Prostate gland (tissue), 2 donors: ENCODE results near the gene FDPS. TPM values are rescaled to one million over a fixed set of nuclear protein-coding genes. Genes with fewer than 3 reads are reported as not detected.

Source experiments
- DNase-seq: peaks from one replicate; pipeline ENCODE4 v3.0.0-alpha.2; 2019; ENCODE audit warnings: low spot score
- H3K27ac ChIP-seq, 2 donors: fragments of 200-600 bp; sonication (generic); 2 replicates each; pipeline ENCODE4 v1.5.1; 2017 to 2019
- H3K27me3 ChIP-seq: fragments of 200-600 bp; sonication (generic); replicated peaks from 2 replicates; pipeline ENCODE4 v1.5.1; 2019; ENCODE audit not compliant: insufficient read depth
- H3K36me3 ChIP-seq, 2 donors: fragments of 200-600 bp; sonication (generic); 1 replicate in 1 of 2; 2 replicates in 1 of 2; pipeline versions ENCODE4 v1.5.1 to v1.8.1; 2017 to 2019
- H3K4me1 ChIP-seq: fragments of 200-600 bp; sonication (generic); replicated peaks from 2 replicates; pipeline ENCODE4 v1.5.1; 2019
- H3K4me3 ChIP-seq, 2 donors: fragments of 200-600 bp; sonication (generic); 2 replicates each; pipeline ENCODE4 v1.5.1; 2017 to 2019
- H3K9me3 ChIP-seq: fragments of 200-600 bp; sonication (generic); 2 replicates; pipeline ENCODE4 v1.5.1; 2017
- POLR2A ChIP-seq: fragments of 450-650 bp; IDR thresholded peaks from one replicate; pipeline ENCODE4 v1.6.1; 2016; ENCODE audit warnings: antibody characterized with exemption, mild to moderate bottlenecking
- POLR2AphosphoS5 ChIP-seq: sonication (generic); formaldehyde crosslinking; IDR thresholded peaks from one replicate; pipeline ENCODE4 v1.6.1; 2017; ENCODE audit warnings: antibody characterized with exemption
- WGBS: methylation state at CpG from one replicate; pipeline ENCODE4 v1.1.5; 2018; 5-methylcytosine and 5-hydroxymethylcytosine counted together
- intact Hi-C: fragments of 100-400 bp; cut with DNase I; formaldehyde crosslinking; loops from one replicate; pipeline ENCODE4 v1.14.2; 2022
- total RNA-seq, 2 donors: library from RNA; depleted of rRNA; stranded (reverse); fragments of >200 nt; gene quantifications; one replicate each; pipeline ENCODE4 v1.1.0, GENCODE V29; 2016
- TF ChIP-seq, protein P1 (sequence below), 4 experiments: fragments of 200-600 bp in 2 of 4; fragments of 450-650 bp in 2 of 4; sonication (generic) in 2 of 4; IDR thresholded peaks; 1 replicate in 3 of 4; 2 replicates in 1 of 4; pipeline ENCODE4 v1.5.1; 2016 to 2019; ENCODE audit warnings: antibody characterized with exemption in 4 of 4, mild to moderate bottlenecking in 2 of 4, moderate library complexity in 2 of 4

Gene FDPS
- total RNA-seq, 2 donors from 2014 or later, result 59.6 to 100 TPM

DNA sequence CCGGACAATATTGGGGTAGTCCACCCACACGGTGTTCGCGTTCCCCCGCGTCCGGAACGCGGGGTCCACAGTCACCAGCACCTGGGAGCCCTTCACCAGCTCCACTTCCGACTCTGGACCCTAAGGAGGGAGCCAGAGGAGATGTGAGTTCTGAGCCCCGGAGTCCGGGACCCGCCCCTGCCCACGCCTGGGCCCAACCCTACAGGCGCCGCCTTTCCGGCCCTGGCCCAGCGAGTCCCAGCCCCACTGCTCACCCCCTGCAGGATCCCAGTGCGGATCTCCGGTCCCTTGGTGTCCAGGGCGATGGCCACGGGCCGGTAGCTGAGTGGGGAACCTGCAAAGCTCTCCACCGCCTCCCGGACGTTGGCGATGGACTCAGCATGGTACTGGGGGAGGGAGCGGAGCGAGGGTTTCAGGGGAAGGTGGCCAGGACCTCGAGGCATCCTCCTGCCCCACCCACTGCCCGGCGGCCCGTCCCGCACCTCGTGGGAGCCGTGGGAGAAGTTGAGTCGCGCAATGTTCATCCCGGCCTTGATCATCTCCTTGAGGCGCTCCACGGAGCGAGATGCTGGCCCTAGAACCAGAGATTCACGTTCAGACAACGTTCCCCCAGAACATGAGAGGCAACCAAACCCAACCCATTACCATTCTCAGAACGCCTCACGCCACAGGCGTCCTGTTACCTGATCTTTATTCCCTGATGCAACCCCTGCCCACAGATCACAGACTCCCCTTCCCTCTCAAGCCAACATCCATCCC is 13.3 kb upstream of the FDPS start:
- TF ChIP-seq POLR2AphosphoS5 (no peak), POLR2A (no peak)
- TF ChIP-seq, protein P1, sequence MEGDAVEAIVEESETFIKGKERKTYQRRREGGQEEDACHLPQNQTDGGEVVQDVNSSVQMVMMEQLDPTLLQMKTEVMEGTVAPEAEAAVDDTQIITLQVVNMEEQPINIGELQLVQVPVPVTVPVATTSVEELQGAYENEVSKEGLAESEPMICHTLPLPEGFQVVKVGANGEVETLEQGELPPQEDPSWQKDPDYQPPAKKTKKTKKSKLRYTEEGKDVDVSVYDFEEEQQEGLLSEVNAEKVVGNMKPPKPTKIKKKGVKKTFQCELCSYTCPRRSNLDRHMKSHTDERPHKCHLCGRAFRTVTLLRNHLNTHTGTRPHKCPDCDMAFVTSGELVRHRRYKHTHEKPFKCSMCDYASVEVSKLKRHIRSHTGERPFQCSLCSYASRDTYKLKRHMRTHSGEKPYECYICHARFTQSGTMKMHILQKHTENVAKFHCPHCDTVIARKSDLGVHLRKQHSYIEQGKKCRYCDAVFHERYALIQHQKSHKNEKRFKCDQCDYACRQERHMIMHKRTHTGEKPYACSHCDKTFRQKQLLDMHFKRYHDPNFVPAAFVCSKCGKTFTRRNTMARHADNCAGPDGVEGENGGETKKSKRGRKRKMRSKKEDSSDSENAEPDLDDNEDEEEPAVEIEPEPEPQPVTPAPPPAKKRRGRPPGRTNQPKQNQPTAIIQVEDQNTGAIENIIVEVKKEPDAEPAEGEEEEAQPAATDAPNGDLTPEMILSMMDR (IDR thresholded peaks at IDR 0.05), result no peak
- Histone ChIP-seq H3K27ac (no peak overlapping the region), H3K9me3 (no peaks in the 10 kb centered on the region), H3K36me3 (no peaks in the 10 kb centered on the region), H3K4me1 (no peaks in the 10 kb centered on the region), H3K27me3 (peaks cover 5% of the 10 kb centered on the region), H3K4me3 (no peak overlapping the region)
- 12% methylated on average over 33 of the region's 47 CpGs for WGBS
- no peak for DNase-seq
- intact Hi-C loops, result no loop called here

DNA sequence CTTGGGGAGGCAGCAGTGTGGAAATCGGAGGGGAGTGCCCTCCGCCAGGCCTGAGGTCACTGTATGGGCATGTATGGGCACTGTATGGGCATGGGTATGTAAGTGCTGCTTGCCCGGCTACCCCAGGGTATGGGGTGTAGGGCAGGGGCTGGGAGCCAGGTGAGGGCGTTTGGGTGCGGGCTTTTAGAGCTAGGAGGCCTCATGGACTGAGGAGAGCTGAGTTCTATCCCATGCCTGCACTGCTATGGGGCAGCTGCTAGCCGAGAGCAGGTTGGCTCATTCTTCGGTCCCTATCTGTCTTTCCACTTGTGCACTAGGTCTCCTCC is 12.8 kb upstream of the FDPS start:
- WGBS, result 77% methylated on average over 7 of the region's 7 CpGs
- Histone ChIP-seq H3K4me1 (no peaks in the 10 kb centered on the region), H3K9me3 (no peaks in the 10 kb centered on the region), H3K4me3 (no peak overlapping the region), H3K36me3 (no peaks in the 10 kb centered on the region), H3K27ac (no peak overlapping the region), H3K27me3 (peaks cover 5% of the 10 kb centered on the region)
- TF ChIP-seq, protein P1 (IDR thresholded peaks at IDR 0.05), result no peak
- TF ChIP-seq POLR2AphosphoS5, result no peak
- TF ChIP-seq POLR2A, result no peak
- DNase-seq, result no peak
- intact Hi-C loops, result no loop called here

DNA sequence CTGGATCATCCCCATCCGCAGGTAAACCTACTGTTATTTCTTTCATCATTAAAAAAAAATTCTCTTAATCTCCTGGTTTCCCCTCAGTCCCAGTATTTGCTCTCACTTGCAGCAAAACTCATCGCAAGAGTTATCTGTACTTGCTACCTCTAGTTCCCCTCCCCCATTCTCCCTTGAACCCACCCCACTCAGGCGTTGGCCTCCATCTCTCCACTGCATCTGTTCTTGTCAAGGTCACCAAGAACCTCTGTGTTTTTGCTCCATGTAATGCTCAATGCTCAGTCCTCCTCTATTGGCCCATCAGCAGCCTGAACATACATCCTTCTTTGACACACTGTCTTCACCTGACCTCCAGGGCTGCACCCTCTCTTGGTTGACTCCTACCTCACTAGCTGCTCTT is 12.0 kb upstream of the FDPS start:
- DNase-seq, result no peak
- H3K4me3 ChIP-seq, result no peak overlapping the region
- no peaks in the 10 kb centered on the region for H3K36me3 ChIP-seq
- no peaks in the 10 kb centered on the region for H3K4me1 ChIP-seq
- H3K27me3 ChIP-seq, result peaks cover 5% of the 10 kb centered on the region
- no peaks in the 10 kb centered on the region for H3K9me3 ChIP-seq
- no peak for TF ChIP-seq POLR2AphosphoS5
- no peak for TF ChIP-seq POLR2A
- TF ChIP-seq, protein P1 (IDR thresholded peaks at IDR 0.05), result no peak
- WGBS, result 90% methylated on average over 3 of the region's 3 CpGs
- intact Hi-C loops, result no loop called here
- H3K27ac ChIP-seq, result no peak overlapping the region

- H3K4me1 ChIP-seq, result no peaks in the 10 kb centered on the region
- no peaks in the 10 kb centered on the region for H3K36me3 ChIP-seq
- no peak overlapping the region for H3K27ac ChIP-seq
- H3K9me3 ChIP-seq, result no peaks in the 10 kb centered on the region
- TF ChIP-seq POLR2AphosphoS5 (no peak), POLR2A (no peak)
- TF ChIP-seq, protein P1 (IDR thresholded peaks at IDR 0.05), result no peak
- peaks cover 5% of the 10 kb centered on the region for H3K27me3 ChIP-seq
- WGBS, result 72% methylated on average over 7 of the region's 7 CpGs
- no peak for DNase-seq
- intact Hi-C loops, result no loop called here
- no peak overlapping the region for H3K4me3 ChIP-seq
These were observed 11.3 kb upstream of the FDPS start for GRCh38 chr1:155297384-155297783.

GRCh38 chr1:155300024-155300423 is 8.6 kb upstream of the FDPS start:
- H3K4me3 ChIP-seq, result no peak overlapping the region
- 92% methylated on average over 6 of the region's 8 CpGs for whole genome bisulfite sequencing
- H3K36me3 ChIP-seq, result no peaks in the 10 kb centered on the region
- TF ChIP-seq POLR2AphosphoS5 (no peak), POLR2A (no peak)
- TF ChIP-seq, protein P1 (IDR thresholded peaks at IDR 0.05), result no peak
- H3K27me3 ChIP-seq, result peaks cover 5% of the 10 kb centered on the region
- H3K9me3 ChIP-seq, result no peaks in the 10 kb centered on the region
- DNase-seq, result no peak
- H3K4me1 ChIP-seq, result no peaks in the 10 kb centered on the region
- H3K27ac ChIP-seq, result no peak overlapping the region
- intact Hi-C loops, result no loop called here
